Heart left ventricle (tissue), 16 donors: ENCODE measurements around the gene GCDH. TPM values are rescaled to one million over a fixed set of nuclear protein-coding genes. Genes with fewer than 3 reads are reported as not detected.

ENCODE experiments used
- ATAC-seq, 4 donors: fragments of 200-7000 bp; cut with Tn5 transposase; one replicate each; pipeline ENCODE4 v1.9.1; 2020 to 2022; ENCODE audit warnings: moderate library complexity in 4 of 4, mild to moderate bottlenecking in 3 of 4, moderate number of reproducible peaks in 1 of 4
- DNase-seq, 5 donors: peaks; one replicate each; pipeline ENCODE4 v3.0.0-alpha.2; 2020
- H3K27ac ChIP-seq, 12 donors: fragments of 200-600 bp; sonication (generic) in 4 of 12; one replicate each; pipeline versions ENCODE4 v1.5.0 to v1.8.0; 2016 to 2022; ENCODE audit warnings: mild to moderate bottlenecking in 2 of 12
- H3K27me3 ChIP-seq, 9 donors: fragments of 200-600 bp; sonication (generic) in 2 of 9; one replicate each; pipeline versions ENCODE4 v1.5.1 to v1.8.0; 2016 to 2022; ENCODE audit warnings: mild to moderate bottlenecking in 3 of 9
- H3K36me3 ChIP-seq, 9 donors: fragments of 200-600 bp; sonication (generic) in 2 of 9; one replicate each; pipeline versions ENCODE4 v1.5.0 to v1.8.0; 2018 to 2022; ENCODE audit warnings: mild to moderate bottlenecking in 2 of 9
- H3K4me1 ChIP-seq, 12 donors: fragments of 200-600 bp; sonication (generic) in 4 of 12; one replicate each; pipeline versions ENCODE4 v1.5.0 to v1.8.0; 2016 to 2022; ENCODE audit warnings: mild to moderate bottlenecking in 3 of 12
- H3K4me3 ChIP-seq, 12 donors: fragments of 200-600 bp; sonication (generic) in 4 of 12; one replicate each; pipeline versions ENCODE4 v1.5.0 to v1.8.0; 2017 to 2022; ENCODE audit warnings: mild to moderate bottlenecking in 9 of 12, moderate library complexity in 4 of 12
- H3K9me3 ChIP-seq, 12 donors: fragments of 200-600 bp; sonication (generic) in 4 of 12; one replicate each; pipeline versions ENCODE4 v1.5.0 to v1.8.0; 2016 to 2022; ENCODE audit warnings: mild to moderate bottlenecking in 1 of 12
- POLR2A ChIP-seq, 2 donors: fragments of 450-650 bp; IDR thresholded peaks; one replicate each; pipeline ENCODE4 v1.6.1; 2017; ENCODE audit warnings: antibody characterized with exemption in 2 of 2, mild to moderate bottlenecking in 2 of 2, moderate library complexity in 2 of 2
- WGBS, 4 donors: extraction: QIAGEN DNeasy Blood & Tissue Kit in 2 of 4; methylation state at CpG; one replicate each; pipeline versions ENCODE4 v1.1.5 to v1.1.7; 2013 to 2018; 5-methylcytosine and 5-hydroxymethylcytosine counted together
- intact Hi-C, 10 donors: fragments of 100-400 bp; cut with DNase I; formaldehyde crosslinking; loops; one replicate each; pipeline versions ENCODE4 v1.11.1 to v1.14.2; 2022
- polyA plus RNA-seq, 2 donors: library from polyadenylated mRNA; stranded (reverse); fragments of 200-250 nt; gene quantifications; one replicate each; pipeline ENCODE4 v1.2.3, GENCODE V29; 2013
- total RNA-seq, 9 donors: library from RNA; depleted of rRNA in 2 of 9; stranded (reverse); fragments of >200 nt in 2 of 9; fragmentation: NEBNext Ultra II Directional in 3 of 9; extraction: Animal tissue kit (Norgen Biotek cat#: 25700) in 3 of 9; gene quantifications; one replicate each; pipeline versions ENCODE4 v1.1.0 to v1.2.4, GENCODE V29; 2016 to 2023
- TF ChIP-seq, protein P1 (sequence below), 12 donors: fragments of 200-600 bp; sonication (generic) in 4 of 12; IDR thresholded peaks; one replicate each; pipeline versions ENCODE4 v1.5.0 to v1.8.0; 2018 to 2022; ENCODE audit warnings: antibody characterized with exemption in 12 of 12, mild to moderate bottlenecking in 5 of 12
- donor health status: ischemic (EF 13 %, LVEDD 7.1; RV severe dilation, severe dysfunction).
- donor health status: healthy with polysubstance abuse.
- donor health status: DM: no; HTN: yes; CAD: no.
- donor health status: DM: no; HTN: no; CAD: no.
- donor health status: ischemic (EF 25% LVEDD 6.9; RV normal size, moderate dysfunction).
- donor health status: ischemic (EF 25% LVEDD 5.7; RV mildly dilated, moderate dysfunction).
- donor health status: healthy.
- donor health status: DM: yes; HTN: yes; CAD: no.
- donor health status: ischemic (EF 35%, LVEDD 5.7; RV mildly dilated, moderate dysfunction).
- donor health status: nonischemic (EF 11% LVEDD 7.7; RV severe dilation, severe dysfunction).
- donor health status: DM: yes; HTN: yes; CAD: no.
- donor health status: PGD.
- donor health status: ischemic (EF 29% LVEDD 5.4; RV normal size, mild dysfunction).
- donor health status: nonischemic (EF 23%, LVEDD 6.1; RV moderate dilation, normal function).

GCDH gene
- total and polyA plus RNA-seq, 11 donors, result 28.7 to 107 (median 46.7) TPM

DNA sequence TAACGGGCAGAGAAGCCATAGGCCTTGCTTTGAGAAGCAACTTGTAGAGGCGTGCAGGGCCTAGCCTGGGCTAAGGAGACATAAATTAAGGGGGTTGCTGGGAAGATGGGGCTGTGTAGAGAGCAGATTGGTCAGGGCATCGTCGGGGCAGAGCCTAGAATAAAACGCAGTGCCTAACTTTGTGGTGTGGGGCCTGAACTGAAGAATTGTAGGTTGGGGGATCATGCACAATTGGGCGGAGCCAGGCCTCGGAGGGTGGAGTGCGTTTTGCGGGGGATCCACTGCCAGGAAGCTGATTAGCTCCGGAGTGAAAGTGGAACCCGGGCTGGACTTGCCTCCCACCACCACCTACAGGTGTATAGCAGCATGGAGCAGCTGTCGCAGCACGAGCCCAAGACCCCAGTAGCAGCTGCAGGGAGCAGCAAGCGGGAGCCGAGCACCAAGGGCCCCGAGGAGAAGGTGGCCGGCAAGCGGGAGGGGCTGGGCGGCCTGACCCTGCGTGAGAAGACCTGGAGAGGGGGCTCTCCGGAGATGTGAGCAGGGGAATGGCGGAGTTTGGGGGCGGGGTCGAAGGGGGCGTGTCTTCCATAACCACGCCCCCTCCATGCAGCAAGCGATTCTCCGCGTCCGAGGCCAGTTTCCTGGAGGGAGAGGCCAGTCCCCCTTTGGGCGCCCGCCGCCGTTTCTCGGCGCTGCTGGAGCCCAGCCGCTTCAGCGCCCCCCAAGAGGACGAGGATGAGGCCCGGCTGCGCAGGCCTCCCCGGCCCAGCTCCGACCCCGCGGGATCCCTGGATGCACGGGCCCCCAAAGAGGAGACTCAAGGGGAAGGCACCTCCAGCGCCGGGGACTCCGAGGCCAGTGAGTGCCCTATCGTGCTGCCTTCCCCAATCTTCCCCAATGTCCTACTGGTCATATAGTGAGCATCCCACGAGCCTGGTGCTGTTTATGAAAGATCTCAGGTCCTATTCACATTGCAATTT lies 23.6 kb upstream of the GCDH start:
- peaks cover 0 to 9% (median 4%) of the 10 kb centered on the region in 12 donors for H3K4me1 ChIP-seq
- no peaks in the 10 kb centered on the region for H3K36me3 ChIP-seq
- ATAC-seq, result peak in 3 of 4 donors; percentile 44 to 66 (median 60)
- intact Hi-C loops, result no loop called here
- peak in 4 of 5 donors; percentile 39 to 73 (median 54) for DNase-seq
- no peak for TF ChIP-seq POLR2A (IDR thresholded peaks at IDR 0.05)
- TF ChIP-seq, protein P1, sequence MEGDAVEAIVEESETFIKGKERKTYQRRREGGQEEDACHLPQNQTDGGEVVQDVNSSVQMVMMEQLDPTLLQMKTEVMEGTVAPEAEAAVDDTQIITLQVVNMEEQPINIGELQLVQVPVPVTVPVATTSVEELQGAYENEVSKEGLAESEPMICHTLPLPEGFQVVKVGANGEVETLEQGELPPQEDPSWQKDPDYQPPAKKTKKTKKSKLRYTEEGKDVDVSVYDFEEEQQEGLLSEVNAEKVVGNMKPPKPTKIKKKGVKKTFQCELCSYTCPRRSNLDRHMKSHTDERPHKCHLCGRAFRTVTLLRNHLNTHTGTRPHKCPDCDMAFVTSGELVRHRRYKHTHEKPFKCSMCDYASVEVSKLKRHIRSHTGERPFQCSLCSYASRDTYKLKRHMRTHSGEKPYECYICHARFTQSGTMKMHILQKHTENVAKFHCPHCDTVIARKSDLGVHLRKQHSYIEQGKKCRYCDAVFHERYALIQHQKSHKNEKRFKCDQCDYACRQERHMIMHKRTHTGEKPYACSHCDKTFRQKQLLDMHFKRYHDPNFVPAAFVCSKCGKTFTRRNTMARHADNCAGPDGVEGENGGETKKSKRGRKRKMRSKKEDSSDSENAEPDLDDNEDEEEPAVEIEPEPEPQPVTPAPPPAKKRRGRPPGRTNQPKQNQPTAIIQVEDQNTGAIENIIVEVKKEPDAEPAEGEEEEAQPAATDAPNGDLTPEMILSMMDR (IDR thresholded peaks at IDR 0.05), result no peak
- 11 to 20% (median 16%) methylated on average over 33 to 51 of the region's 51 CpGs for WGBS, 4 donors
- no peaks in the 10 kb centered on the region for H3K9me3 ChIP-seq
- H3K27me3 ChIP-seq, result peaks cover 0 to 22% (median 6%) of the 10 kb centered on the region in 9 donors
- H3K4me3 ChIP-seq, result peak overlapping the region in 10 of 12 donors; percentile 12 to 51 (median 40)
- H3K27ac ChIP-seq, result no peak overlapping the region

DNA sequence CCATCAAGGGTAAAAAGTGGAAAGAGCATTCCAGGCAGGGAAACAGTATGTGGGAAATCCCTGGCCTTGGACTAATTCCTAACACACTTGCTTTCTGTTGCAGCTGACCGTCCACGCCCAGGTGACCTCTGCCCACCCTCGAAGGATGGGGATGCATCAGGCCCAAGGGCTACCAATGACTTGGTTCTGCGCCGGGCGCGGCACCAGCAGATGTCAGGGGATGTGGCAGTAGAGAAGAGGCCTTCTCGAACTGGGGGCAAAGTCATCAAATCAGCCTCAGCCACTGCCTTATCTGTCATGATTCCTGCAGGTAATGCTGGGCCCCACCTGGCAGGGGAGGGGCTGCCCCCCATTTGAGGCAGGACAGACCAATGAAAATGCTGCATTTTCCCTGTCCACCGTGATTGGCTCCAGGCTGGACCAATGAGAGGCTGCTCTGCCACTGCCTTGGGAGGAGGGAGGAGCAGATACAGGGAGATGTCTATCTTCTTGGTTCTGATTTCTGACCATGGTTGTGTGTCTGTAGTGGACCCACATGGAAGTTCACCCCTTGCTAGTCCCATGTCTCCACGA lies 22.3 kb upstream of the GCDH start:
- 92 to 97% (median 94%) methylated on average over 10 of the region's 10 CpGs for WGBS, 4 donors
- no peak for TF ChIP-seq POLR2A (IDR thresholded peaks at IDR 0.05)
- TF ChIP-seq, protein P1 (IDR thresholded peaks at IDR 0.05), result no peak

DNA sequence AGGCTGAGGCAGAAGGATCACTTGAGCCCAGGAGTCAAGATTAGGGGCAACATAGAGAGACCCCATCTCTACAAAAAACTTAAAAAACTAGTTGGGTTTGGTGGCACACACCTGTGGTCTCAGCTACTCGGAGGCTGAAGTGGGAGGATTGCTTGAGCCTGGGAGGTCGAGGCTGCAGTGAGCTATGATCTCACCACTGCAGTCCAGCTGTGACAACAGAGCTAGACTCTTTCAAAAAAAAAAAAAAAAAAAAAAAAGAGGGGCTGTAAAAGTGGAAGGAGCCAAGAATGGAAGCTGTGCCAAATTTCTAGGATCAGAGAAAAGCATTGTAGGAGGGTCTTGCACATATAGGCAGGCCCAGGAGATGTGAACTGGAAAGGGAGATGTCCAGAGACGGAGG lies 19.3 kb upstream of the GCDH start:
- 64 to 79% (median 75%) methylated on average over 3 of the region's 3 CpGs for WGBS, 4 donors
- Histone ChIP-seq H3K36me3 (peaks cover 0 to 17% (median 3%) of the 10 kb centered on the region in 9 donors), H3K9me3 (no peaks in the 10 kb centered on the region), H3K4me1 (peaks cover 0 to 22% (median 7%) of the 10 kb centered on the region in 12 donors), H3K27ac (no peak overlapping the region), H3K4me3 (no peak overlapping the region), H3K27me3 (peaks cover 0 to 20% (median 6%) of the 10 kb centered on the region in 9 donors)
- intact Hi-C loops, result no loop called here
- ATAC-seq (no peak), DNase-seq (no peak)
- TF ChIP-seq, protein P1 (IDR thresholded peaks at IDR 0.05), result no peak

More for the DNA sequence above, 22.3 kb upstream of the GCDH start:
- Histone ChIP-seq H3K36me3 (no peaks in the 10 kb centered on the region), H3K27ac (no peak overlapping the region), H3K4me1 (peaks cover 0 to 15% (median 7%) of the 10 kb centered on the region in 12 donors), H3K4me3 (no peak overlapping the region), H3K9me3 (no peaks in the 10 kb centered on the region), H3K27me3 (peaks cover 0 to 22% (median 6%) of the 10 kb centered on the region in 9 donors)
- ATAC-seq, result no peak
- intact Hi-C loops, result no loop called here
- no peak for DNase-seq

DNA sequence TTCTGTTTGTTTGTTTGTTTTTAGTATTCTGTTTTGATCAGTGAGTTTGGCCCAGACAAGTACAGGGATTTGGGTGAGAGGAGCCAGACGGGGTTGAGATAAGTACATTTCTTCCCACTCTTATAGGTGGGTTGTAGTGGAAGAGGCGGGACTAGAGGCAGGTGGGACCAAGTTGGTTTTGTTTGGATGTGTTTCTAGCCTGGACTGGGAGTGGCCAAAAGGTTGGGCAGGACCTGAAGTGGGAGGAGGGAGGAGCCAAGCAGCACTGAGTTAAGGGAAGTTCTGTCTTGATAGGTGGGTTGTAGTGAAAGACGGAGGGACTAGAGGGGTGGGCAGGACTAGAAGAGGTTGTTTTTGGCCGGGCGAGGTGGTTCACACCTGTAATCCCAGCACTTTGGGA lies 18.7 kb upstream of the GCDH start:
- TF ChIP-seq, protein P1 (IDR thresholded peaks at IDR 0.05), result no peak
- no peak for TF ChIP-seq POLR2A (IDR thresholded peaks at IDR 0.05)
- Histone ChIP-seq H3K27ac (no peak overlapping the region), H3K9me3 (no peaks in the 10 kb centered on the region), H3K27me3 (peaks cover 0 to 18% (median 6%) of the 10 kb centered on the region in 9 donors), H3K4me3 (no peak overlapping the region), H3K4me1 (peaks cover 0 to 20% (median 6%) of the 10 kb centered on the region in 12 donors), H3K36me3 (peaks cover 0 to 23% (median 8%) of the 10 kb centered on the region in 9 donors)
- DNase-seq (no peak), ATAC-seq (no peak)
- intact Hi-C loops, result no loop called here
- 85 to 93% (median 89%) methylated on average over 5 of the region's 5 CpGs for WGBS, 4 donors
